NCI-H345 treated with DMSO at 0.1 percent for 48 hours (cell line): ENCODE measurements around the gene OR3A1.
"Not testable (repeated sequence)": the region's sequence is repeated elsewhere in the genome, so short reads cannot be mapped to it uniquely, and the experiment has no call there.

Source experiments
- DNase-seq: peaks from one replicate; lab custom pipeline; 2025; ENCODE audit not compliant: unreplicated experiment; lab: John Stamatoyannopoulos, UW

Gene OR3A1, protein sequence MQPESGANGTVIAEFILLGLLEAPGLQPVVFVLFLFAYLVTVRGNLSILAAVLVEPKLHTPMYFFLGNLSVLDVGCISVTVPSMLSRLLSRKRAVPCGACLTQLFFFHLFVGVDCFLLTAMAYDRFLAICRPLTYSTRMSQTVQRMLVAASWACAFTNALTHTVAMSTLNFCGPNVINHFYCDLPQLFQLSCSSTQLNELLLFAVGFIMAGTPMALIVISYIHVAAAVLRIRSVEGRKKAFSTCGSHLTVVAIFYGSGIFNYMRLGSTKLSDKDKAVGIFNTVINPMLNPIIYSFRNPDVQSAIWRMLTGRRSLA

DNA sequence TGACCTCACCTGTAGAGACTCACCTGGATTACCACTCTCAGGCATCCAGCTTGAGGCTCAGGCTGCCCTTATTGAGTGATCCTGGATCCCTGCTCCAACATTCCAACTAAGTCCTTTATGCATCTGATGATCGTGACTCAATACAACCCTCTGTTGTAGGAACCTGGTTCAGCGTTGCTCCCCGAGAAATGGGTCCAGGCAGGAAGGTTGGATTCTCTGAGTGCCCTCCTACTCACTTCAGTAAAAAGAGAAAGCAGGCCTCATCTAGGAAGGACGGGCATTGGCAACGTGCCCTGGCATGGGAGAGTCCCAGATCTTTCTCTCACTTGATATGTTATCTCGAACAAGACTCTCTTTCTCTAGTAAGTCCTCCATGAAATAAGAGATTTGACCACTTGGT is at the start of gene OR3A1:
OR3A1 (minus strand) TSS at position 101 of the 400 bp plus-strand sequence. CDS start 5,778 bp downstream, outside the sequence.
- no peak for DNase-seq

DNA sequence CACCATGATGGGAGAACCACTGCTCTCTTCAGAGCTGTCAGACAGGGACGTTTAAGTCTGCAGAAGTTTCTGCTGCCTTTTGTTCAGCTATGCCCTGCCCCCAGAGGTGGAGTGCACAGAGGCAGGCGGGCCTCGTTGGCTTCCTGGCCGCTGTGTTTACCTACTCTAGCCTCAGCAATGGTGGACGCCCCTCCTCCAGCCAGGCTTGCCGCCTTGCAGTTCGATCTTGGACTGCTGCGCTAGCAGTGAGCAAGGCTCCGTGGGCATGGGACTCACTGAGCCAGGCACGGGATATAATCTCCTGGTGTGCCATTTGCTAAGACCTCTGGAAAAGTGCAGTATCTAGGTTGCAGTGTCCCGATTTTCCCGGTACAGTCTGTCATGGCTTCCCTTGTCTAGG is 44.6 kb upstream of the OR3A1 start:
- not testable (repeated sequence) for DNase-seq

DNA sequence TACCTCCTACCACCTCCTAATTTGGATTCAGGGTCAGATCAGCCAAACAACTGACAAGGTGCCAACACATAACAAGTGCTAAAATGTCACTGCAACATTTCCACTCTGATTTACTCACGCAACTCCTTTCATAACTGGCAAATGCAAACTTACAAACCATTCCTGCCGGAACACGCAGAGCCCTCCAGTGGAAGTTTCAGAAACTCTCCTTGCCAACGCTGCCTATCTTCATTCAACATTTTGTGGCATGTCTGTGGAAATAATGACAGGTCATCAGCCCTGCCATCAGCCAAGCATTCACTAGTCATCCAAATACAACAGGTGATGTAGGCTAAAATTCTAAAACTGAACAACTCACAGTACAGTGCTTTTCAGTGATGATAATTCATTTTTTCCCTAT is 37.7 kb upstream of the OR3A1 start:
- DNase-seq = no peak

DNA sequence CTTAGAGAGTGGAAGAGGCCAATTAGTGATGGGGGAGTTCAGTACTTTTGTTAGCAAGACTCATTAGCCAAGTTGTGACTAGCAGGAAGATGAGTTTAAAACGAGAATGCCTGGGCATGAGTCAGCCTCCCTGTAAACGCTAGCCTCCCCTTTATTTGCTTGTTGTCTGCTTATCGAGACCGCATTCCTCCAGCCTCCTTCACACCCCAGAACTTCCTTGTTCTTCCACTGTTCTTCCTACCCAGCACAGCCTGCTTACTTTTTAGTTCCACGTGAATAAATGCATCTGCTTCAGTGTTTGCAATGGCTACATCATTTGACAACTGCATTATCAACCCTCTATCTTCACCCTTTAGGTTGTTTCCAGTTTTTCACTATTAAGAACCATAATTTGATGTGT is 20.2 kb upstream of the OR3A1 start:
- DNase-seq = no peak

DNA sequence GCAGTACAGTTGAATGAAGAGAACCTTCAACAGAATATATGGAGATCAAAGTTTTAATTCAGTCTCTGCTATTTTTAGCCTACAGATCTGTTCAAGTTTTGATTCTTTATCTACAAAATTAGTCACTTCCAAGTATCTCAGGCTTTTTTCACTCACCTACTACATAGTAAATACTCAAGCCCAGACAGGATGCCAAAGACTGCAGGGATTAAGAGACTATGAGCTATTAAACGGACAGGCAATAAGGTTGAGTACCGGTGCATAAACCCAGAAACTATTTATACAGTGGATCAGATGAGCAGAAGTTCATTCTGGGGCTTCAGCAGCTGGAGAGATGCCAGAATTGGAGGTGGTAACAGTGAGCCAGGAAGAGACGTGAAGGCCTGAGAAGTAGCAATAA is 18.7 kb upstream of the OR3A1 start:
- no peak for DNase-seq

DNA sequence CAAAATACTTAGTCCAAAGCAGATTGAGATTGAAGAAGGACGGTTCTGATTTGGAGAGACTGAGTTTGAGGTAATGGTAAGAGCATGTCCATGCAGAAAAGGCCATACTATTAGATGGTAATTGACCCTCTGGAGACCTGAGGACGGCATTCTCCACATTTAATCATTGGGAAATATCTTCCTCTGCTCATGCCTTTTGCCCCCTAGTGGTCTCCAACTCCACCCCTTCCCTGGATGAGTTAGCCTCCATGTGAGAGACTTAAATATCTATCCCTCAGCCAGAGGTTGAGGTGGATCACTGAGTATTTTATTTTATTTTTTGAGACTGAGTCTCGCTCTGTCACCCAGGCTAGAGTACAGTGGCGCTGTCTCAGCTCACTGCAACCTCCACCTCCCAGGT is 10.4 kb upstream of the OR3A1 start:
- no peak for DNase-seq

DNA sequence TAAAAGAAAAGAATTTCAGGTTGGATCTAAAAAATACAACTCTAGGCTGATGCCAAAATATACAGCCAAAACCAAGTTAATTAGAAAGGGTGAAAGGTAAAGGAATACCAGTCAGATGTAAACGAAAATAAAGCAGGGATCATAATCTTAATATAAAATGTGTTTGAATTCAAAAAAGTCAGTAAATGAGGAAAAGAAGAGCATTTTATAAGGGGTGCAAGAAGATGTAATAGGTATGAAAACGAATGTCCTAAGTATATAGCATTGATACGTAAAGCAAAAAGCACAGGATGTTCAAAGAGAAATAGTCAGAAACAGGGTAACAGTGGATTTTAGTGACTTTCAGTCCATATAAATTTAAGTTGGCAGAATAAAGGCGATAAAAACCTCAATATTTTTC is 2.5 kb downstream of the OR3A1 start:
- DNase-seq = no peak

DNA sequence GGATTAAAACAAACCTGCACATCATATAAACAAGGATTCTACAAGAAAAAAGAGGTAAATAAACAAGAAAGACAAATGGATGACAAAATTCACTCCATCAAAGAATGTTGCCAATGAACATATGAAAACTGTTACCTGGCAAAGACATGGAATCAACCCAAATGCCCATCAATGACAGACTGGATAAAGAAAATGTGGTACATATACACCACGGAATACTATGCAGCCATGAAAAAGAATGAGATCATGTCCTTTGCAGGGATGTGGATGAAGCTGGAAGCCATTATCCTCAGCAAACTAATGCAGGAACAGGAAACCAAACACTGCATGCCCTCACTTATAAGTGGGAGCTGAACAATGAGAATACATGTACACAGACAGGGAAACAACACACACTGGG is 4.6 kb downstream of the OR3A1 start:
- DNase-seq = not testable (repeated sequence)

DNA sequence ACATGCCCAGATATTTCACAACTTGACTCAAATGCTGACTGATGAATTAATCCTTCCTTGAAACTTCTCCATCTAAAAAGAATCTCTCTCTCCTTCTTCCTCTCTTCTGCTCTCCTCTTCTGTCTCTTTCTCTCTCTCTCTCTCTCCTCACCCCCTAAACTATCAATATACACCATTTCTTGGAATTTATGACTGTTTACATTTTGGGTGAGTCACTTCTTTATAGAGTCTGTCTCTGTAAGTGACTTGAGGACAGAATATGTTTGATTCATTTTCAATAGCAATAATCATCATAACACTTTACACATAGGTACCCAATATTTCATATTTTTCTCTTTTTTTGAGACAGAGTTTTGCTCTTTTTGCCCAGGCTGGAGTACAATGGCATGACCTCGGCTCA is 15.3 kb downstream of the OR3A1 start:
- DNase-seq = no peak

DNA sequence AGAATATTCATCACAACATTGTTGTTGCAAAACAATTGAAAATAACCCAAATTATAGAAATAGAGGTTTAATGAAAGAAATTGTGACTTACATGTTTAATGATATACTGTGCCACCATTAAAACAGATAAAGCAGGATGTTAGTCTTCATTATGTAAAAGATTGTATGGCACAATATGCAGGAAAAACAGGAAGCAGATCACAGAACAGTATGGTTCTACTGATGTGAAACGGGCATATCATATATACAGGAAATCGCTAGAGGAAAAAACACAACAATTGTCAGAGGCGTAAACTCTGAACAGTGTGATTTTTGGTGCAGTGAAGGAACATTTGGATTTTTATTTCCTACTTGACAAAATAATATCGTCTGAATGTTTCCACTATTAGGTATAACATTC is 22.0 kb downstream of the OR3A1 start:
- DNase-seq = no peak

DNA sequence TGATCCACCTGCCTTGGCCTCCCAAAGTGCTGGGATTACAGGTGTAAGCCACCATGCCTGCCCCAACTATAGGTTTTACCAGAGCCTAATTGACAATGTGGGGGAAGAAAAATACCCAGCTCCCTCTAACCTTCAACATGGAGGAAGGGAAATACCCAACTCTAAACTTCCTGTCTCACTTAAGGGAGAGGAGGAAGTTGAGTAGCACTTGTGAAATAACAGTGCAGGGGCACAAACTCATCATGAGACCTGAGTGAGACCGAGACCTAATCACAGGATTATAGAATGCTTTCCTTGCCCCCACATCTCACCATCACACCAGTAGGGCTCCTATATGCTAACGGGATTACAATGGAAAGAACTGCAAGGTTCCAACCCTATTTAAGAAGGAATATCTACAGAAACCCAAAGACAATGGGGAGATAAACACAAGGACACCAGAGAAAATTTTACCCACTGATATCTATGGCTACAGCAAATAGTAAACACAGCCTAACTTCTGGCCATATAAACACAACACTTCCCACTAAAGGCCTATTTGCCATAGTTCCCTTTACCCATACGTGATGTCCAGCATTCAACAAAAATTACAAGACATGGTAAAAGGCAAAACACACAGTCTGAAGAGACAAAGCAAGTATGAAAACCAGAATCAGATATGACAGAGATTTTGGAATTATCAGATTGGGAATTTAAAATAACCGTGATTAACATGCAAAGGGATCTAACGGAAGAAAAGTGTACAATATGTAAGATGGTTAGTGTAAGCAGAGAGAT is 26.9 kb downstream of the OR3A1 start:
- DNase-seq = no peak

DNA sequence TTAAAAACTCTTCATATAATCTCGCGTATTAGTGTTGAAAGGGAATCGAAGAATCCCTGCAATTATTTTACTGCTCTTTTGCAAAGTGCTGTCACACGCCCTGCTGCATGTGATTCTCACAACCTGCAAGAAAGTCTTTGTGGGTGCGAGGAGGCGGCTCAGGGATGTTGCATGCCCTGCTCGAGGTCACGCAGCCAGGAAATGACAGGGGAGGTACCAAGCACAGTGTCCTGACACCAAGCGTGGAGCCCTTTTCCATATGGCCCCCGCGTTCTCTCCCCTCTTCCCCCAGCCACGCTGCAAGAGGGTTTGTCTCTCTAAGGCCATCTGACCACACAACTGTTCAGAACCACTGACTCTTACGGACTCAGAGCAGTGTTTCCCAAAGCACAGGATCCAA is 37.6 kb downstream of the OR3A1 start:
- no peak for DNase-seq

DNA sequence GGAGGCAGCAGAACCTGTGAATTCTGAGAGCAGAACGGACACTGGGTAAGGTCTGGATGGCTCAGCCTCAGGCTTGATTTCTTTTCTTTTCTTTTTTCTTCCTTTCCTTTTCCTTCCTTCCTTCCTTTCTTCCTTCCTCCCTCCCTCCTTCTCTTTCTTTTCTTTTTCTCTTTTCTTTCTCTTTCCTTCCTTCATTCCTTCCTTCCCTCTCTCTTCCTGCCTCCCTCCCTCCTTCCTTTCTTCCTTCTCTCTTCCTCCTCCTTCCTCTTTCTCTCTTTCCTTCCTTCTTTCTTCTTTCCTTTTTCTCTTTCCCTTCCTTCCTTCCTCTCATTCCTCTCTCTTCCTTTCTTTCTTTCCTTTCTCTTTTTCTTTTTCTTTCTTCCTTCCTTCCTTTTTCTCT is 38.0 kb downstream of the OR3A1 start:
- DNase-seq = no peak

DNA sequence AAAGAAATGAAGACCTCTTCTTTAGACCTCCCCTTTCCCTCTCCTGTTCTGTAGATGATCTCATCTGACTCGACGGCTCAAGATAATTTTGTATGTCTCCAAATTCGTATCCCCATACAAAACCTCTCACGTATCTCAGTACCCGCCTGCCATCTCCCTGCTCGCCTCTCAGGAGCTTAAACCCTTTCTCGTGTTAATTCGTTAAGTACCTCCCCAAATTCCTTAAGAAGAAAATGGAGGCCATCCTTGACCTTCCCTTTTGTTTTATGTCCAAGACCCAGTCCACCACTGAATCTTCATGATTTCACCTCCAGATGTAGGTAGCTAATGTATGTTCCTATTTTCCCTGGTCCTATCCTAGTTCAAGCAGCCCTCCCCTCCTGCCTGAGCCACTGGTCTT is 41.6 kb downstream of the OR3A1 start:
- DNase-seq = no peak

DNA sequence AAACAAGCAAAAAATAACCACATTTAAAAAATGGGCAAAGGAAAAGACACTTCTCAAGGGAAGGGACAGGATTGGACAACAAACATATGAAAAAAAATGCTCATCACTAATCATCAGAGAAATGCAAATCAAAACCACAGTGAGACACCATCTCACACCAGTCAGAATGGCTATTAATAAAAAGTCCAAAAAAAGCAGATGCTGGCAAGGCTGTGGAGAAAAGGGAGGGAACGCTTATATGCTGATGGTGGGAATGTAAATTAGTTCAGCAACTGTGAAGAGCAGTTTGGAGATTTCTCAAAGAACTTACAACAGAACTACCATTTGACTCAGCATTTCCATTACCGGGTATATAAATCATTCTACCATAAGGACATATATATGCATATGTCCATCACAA is 49.1 kb downstream of the OR3A1 start:
- DNase-seq = not testable (repeated sequence)

DNA sequence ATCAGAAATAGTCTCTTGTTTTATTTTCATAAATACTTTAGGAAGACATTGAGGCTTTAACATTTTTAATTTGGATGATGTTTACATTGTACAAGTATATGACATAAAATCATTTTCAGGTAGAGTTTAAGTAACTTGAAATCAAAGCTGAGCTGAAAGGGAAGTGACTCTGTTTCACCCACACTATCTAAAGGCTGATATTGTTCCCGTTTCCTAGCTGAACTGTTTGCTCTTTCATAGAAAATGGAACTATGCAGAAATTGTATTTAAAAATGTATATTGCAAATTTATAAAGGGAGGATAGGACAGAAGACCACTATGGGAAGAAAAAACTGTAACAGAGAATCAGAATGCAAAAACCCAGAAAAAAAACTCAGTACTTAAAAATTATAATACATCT is 53.3 kb downstream of the OR3A1 start:
- DNase-seq = not testable (repeated sequence)

DNA sequence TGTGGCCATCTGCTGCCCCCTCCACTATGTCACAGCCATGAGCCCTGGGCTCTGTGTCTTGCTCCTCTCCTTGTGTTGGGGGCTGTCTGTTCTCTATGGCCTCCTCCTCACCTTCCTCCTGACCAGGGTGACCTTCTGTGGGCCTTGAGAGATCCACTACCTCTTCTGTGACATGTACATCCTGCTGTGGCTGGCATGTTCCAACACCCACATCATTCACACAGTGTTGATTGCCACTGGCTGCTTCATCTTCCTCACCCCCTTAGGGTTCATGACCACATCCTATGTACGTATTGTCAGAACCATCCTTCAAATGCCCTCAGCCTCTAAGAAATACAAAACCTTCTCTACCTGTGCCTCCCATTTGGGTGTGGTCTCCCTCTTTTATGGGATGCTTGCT is 57.1 kb downstream of the OR3A1 start:
- not testable (repeated sequence) for DNase-seq
